Activated CD8-positive, alpha-beta memory T cell treated with anti-CD3 and anti-CD28 coated beads, Interleukin-2, amount 50 U/mL, for 48 hours (primary cell): ENCODE results near the gene ABCA9.
"Not testable (repeated sequence)": the region's sequence is repeated elsewhere in the genome, so short reads cannot be mapped to it uniquely, and the experiment has no call there.

ENCODE experiments used
- DNase-seq: peaks from one replicate; pipeline ENCODE4 v3.0.0-alpha.2; 2020

The ABCA9 gene

GRCh38 chr17:69031839-69032238, 28.9 kb downstream of the ABCA9 start:
- no peak for DNase-seq

GRCh38 chr17:69030169-69030568, 30.6 kb downstream of the ABCA9 start:
- DNase-seq = no peak

GRCh38 chr17:69018687-69019086, 42.0 kb downstream of the ABCA9 start:
- no peak for DNase-seq

GRCh38 chr17:69018022-69018615, 42.6 kb downstream of the ABCA9 start:
- DNase-seq = no peak

- no peak for DNase-seq
These were observed 45.1 kb downstream of the ABCA9 start for GRCh38 chr17:69015631-69016030.

- no peak for DNase-seq
These were observed 47.6 kb downstream of the ABCA9 start for GRCh38 chr17:69012895-69013805.

GRCh38 chr17:69009930-69010329, 50.8 kb downstream of the ABCA9 start:
- no peak for DNase-seq

GRCh38 chr17:69004759-69005158, 56.0 kb downstream of the ABCA9 start:
- DNase-seq = not testable (repeated sequence)

- not testable (repeated sequence) for DNase-seq
These were observed 61.0 kb downstream of the ABCA9 start for GRCh38 chr17:68999743-69000142.

GRCh38 chr17:68993112-68993511, 67.6 kb downstream of the ABCA9 start:
- no peak for DNase-seq

- DNase-seq = no peak
These were observed 72.8 kb downstream of the ABCA9 start for GRCh38 chr17:68987966-68988365.

GRCh38 chr17:68981288-68981687, 79.4 kb downstream of the ABCA9 start:
- DNase-seq = no peak

GRCh38 chr17:68973098-68973846, 87.5 kb downstream of the ABCA9 start:
- DNase-seq = no peak

GRCh38 chr17:68972119-68972704, 88.5 kb downstream of the ABCA9 start:
- no peak for DNase-seq

- DNase-seq = no peak
These were observed 91.6 kb downstream of the ABCA9 start for GRCh38 chr17:68969101-68969500.

GRCh38 chr17:68963958-68964357, 96.8 kb downstream of the ABCA9 start:
- DNase-seq = no peak

- DNase-seq = no peak
These were observed 99.4 kb downstream of the ABCA9 start for GRCh38 chr17:68961214-68961882.

- not testable (repeated sequence) for DNase-seq
These were observed 101.6 kb downstream of the ABCA9 start for GRCh38 chr17:68959117-68959516.

GRCh38 chr17:68957944-68958343, 102.8 kb downstream of the ABCA9 start:
- DNase-seq = no peak

- DNase-seq = no peak
These were observed 105.4 kb downstream of the ABCA9 start, which contains the start of gene ABCA8 for GRCh38 chr17:68955181-68955841. Gene ABCA8, minus strand, starts transcription at chr17:68955392. Its CDS starts 13,358 bp downstream, at chr17:68942034.

- DNase-seq = no peak
These were observed 106.4 kb downstream of the ABCA9 start for GRCh38 chr17:68954146-68954896.
